HG03558 (cell line): ENCODE measurements around the gene ANO5.

Experiments
- ATAC-seq: cut with Tn5 transposase; IDR thresholded peaks from one replicate; pipeline ENCODE4 v1.9.1; 2021; ENCODE audit warnings: moderate number of reproducible peaks; ENCODE audit not compliant: unreplicated experiment; ENCODE audit errors: extremely low read depth

Gene ANO5

GRCh38 chr11:22192642-22193347, at the start of gene ANO5:
Gene ANO5, plus strand, starts transcription at chr11:22193085. Its CDS starts 408 bp downstream, at chr11:22193493.
- ATAC-seq = no peak

GRCh38 chr11:22151649-22152197, 41.2 kb upstream of the ANO5 start:
- ATAC-seq = no peak

GRCh38 chr11:22157531-22157930, 35.4 kb upstream of the ANO5 start:
- ATAC-seq = no peak

- ATAC-seq = no peak
These were observed 31.4 kb upstream of the ANO5 start for GRCh38 chr11:22161489-22161888.

GRCh38 chr11:22162756-22163155, 30.1 kb upstream of the ANO5 start:
- ATAC-seq = no peak

- ATAC-seq = no peak
These were observed 29.5 kb upstream of the ANO5 start for GRCh38 chr11:22163394-22163797.

- ATAC-seq = no peak
These were observed 27.8 kb upstream of the ANO5 start for GRCh38 chr11:22165087-22165486.

- no peak for ATAC-seq
These were observed 26.9 kb upstream of the ANO5 start for GRCh38 chr11:22165759-22166513.

- ATAC-seq = no peak
These were observed 23.1 kb upstream of the ANO5 start for GRCh38 chr11:22169833-22170232.

GRCh38 chr11:22173532-22173931, 19.4 kb upstream of the ANO5 start:
- no peak for ATAC-seq

- ATAC-seq = no peak
These were observed 15.7 kb upstream of the ANO5 start for GRCh38 chr11:22177186-22177585.

GRCh38 chr11:22179626-22180025, 13.3 kb upstream of the ANO5 start:
- ATAC-seq = no peak

GRCh38 chr11:22180131-22180530, 12.8 kb upstream of the ANO5 start:
- ATAC-seq = no peak

- ATAC-seq = no peak
These were observed 3.2 kb upstream of the ANO5 start for GRCh38 chr11:22189660-22190059.

GRCh38 chr11:22190827-22191463, 1.9 kb upstream of the ANO5 start:
- ATAC-seq = no peak

GRCh38 chr11:22192289-22192641, 620 bp upstream of the ANO5 start:
- ATAC-seq = no peak

GRCh38 chr11:22193348-22194051, 615 bp downstream of the ANO5 start:
- ATAC-seq = no peak

GRCh38 chr11:22194306-22194705, 1.4 kb downstream of the ANO5 start:
- ATAC-seq = no peak

GRCh38 chr11:22194907-22195306, 2.0 kb downstream of the ANO5 start:
- no peak for ATAC-seq
